SH-SY5Y (cell line): ENCODE data around the gene C11orf16.

Source experiments
- GATA2 ChIP-seq: IDR thresholded peaks from 2 replicates; pipeline ENCODE4 v1.6.1; 2011; ENCODE audit warnings: mild to moderate bottlenecking, low read depth, low read length
- GATA3 ChIP-seq: IDR thresholded peaks from 2 replicates; pipeline ENCODE4 v1.6.1; 2011; ENCODE audit warnings: low read depth, mild to moderate bottlenecking, low read length, moderate library complexity

DNA sequence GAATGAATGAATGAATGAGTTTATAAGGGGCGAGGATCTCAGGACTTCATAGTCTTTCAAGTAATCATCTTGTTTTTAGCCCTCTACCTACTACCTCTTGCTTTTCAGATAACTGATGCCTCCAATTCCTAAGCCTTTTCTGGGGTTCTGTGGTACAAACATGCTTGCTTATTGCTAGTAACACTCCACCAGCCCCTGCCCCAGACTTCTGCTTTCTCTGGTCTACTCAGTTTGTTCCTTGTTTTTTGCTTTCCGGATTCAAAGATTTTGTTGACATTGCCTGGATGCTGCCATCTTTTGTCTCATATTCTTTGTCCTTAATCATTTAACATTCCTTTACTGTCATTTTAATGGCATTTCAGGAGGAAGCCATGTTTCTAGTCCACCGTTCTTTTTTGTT lies 40.4 kb upstream of the C11orf16 start:
- TF ChIP-seq GATA2 (no peak), GATA3 (no peak)
